ENCODE results near the gene PABPC1L2A. TPM values are rescaled to one million over a fixed set of nuclear protein-coding genes. Genes with fewer than 3 reads are reported as not detected.
"Not testable (repeated sequence)": the region's sequence is repeated elsewhere in the genome, so short reads cannot be mapped to it uniquely, and the experiment has no call there.

The PABPC1L2A gene
- total RNA-seq, result not detected in 2 replicates
- not detected for polyA plus RNA-seq (2012)

DNA sequence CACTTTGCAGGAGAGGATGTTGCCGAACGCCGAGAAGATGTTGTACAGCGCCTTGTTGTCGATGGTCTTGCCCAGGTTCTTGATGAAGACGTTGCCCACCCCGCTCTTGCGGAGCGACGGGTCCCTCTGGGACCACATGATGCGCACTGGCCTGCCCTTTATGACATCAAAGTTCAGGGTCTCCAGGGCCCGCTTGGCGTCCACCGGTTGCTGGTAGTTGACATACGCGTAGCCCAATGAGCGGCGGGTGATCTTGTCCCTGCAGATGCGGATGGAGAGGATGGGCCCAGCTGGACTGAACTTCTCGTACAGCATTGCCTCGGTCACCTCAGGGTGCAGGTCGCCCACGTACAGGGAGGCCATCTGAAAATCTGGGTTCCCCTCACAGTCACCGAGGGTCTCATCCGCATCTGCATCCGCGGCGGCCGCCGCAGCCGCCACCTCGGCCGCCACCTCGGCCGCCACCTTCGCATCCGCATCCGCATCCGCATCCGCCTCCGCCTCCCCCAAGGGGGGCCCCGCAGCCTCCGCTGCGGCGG is at the start of gene PABPC1L2A:
Gene PABPC1L2A (minus strand): TSS at position 489 of the 539 bp plus-strand sequence. CDS start 126 bp downstream, at position 363.
- DNase-seq (ENCODE audit: low read depth), result not testable (repeated sequence)

DNA sequence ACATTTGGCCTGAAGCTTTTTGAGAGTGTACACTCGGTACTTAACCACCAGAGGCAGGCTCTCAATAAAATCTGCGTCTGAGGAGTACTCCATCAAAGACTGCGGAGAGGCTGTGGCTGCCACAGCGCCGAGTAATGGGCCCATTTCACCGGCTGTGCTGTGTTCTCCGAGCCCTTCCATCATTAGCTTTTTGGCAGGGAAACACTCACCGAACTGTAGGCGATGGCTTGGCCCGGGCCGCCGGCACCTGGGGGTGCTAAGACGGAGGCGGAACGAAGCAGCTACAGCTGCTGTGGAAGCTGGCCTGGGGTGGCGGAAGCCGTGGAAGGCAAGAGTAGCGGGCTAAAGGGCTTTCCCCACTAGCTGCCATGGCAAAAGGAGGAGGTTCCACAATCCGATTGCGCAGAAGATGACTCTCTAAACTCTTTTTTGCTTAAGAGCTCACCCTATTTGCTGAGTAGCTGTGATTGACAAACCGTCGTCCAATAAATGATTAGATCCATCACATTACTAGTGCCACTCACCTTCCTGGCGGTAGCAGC is 48.5 kb upstream of the PABPC1L2A start:
- no peak for DNase-seq (ENCODE audit: low read depth)

DNA sequence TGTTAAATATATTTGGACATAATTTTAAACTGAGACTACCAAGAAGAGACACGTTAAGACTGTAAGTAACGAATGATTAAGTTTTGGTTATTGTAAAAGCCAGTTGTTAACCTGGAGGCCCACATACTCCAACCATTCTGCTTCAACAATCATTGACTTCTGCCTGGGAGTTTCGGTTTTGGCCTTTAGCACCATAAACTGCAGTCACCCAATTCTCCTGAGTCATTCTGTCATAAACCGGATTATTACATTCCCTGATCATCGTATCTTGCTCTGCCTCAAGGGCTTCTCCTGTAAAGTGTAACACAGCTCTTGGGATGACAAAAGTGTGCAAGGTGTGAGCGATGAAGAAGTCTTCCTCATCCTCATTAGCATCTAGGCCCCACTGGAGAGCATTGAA is 46.9 kb upstream of the PABPC1L2A start:
- no peak for DNase-seq (ENCODE audit: low read depth)

DNA sequence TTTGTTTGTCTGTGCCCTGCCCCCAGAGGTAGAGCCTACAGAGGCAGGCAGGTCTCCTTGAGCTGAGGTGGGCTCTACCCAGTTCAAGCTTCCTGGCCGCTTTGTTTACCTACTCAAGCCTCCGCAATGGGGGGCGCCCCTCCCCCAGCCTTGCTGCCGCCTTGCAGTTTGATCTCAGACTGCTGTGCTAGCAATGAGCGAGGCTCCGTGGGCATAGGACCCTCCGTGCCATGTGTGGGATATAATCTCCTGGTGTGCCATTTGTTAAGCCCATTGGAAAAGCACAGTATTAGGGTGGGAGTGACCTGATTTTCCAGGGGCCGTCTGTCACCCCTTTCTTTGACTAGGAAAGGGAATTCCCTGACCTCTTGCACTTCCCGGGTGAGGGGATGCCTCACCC is 20.2 kb upstream of the PABPC1L2A start:
- DNase-seq (ENCODE audit: low read depth), result not testable (repeated sequence)

DNA sequence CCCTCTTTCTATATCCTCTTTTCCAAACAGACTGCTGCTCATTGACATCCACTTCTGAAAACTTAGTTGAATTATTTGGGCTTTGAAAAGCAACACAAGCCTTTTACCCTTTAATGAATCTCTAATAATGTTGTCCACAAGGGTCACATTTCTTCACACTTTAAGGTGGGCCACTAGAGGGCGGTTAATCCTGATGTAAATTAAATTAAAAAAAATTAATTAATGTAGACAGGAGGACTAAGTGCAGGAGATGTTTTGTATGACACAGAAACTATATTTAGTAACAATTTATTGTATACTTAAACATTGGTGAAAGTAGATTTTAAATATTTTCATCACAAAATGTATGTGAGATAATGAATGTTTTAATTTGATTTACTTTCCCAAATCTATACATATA is 7.5 kb upstream of the PABPC1L2A start:
- DNase-seq (ENCODE audit: low read depth), result peak; percentile 3

DNA sequence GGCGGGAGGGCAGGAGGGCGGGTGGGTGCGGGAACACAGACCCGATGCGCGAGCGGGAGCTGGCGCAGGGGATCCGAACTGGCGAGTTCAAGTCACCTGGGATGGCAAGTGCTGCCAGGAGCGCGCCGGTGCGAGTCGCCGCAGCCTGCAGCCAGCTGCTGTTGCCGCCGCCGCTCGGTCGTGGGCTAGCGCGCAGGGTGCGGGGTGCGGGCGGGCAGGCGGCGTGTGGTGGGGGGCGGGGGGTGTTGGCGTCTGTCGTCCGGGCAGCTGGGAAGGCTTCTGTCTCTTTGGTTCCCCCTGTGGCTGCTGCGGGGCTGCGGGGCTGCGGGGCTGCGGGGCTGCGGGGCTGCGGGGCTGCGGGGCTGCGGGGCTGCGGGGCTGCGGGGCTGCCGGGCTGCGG is 572 bp upstream of the PABPC1L2A start:
- not testable (repeated sequence) for DNase-seq (ENCODE audit: low read depth)

DNA sequence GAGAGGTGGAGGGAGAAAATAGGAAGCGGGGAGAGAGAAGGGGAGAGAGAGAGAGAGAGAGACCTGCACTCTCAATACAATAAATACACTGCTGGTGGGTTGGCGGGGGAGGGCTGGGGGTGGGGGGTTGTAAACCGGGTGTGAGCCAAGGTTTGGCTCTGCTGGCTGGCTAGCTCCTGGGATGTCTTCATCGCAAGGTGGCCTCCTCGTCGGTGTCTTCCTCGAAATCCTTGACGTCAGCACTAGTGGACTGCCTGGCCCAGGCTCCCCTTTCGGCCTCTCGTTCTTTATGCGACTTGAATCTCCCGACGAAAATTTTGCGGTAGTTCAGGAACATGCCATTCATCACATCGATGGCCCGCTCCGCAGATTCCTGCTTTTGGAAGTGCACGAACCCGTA is 715 bp downstream of the PABPC1L2A start:
- DNase-seq (ENCODE audit: low read depth), result not testable (repeated sequence)

DNA sequence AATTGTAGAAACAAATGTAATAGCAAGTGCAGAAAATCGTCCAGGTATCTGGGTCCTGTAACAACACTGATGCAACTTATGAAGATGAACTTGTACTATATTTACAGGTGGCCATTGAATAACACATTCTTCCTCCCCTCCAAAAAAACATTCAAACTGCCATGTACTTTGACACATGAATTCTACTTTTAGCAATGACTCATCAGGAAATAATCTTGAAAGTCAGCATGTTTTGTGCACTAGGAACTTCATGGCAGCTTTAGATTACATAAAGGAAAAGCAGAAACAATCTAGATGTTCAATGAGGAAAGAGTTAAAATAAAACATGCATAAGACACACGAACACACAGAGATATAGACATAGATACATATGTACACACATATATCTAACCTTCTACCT is 2.5 kb downstream of the PABPC1L2A start:
- no peak for DNase-seq (ENCODE audit: low read depth)

DNA sequence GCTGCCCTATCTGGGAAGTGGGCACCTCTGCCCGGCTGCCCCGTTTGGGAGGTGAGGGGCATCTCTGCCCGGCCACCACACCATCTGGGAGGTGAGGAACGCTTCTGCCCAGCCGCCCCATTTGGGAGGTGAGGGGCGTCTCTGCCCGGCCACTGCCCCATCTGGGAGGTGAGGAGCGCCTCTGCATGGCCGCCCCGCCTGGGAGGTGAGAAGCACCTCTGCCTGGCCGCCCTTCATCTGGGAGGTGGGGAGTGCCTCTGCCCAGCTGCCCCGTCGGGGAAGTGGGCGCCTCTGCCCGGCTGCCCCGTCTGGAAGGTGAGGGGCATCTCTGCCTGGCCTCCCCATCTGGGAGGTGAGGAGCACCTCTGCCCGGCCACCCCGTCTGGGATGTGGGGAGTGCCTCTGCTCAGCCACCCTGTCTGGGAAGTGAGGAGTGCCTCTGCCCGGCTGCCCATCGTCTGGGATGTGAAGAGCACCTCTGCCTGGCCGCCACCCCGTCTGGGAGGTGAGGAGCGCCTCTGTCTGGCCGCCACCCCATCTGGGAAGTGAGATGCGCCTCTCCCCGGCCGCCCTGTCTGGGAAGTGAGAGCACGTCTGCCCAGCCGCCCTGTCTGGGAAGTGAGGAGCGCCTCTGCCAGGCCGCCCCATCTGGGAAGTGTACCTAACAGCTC is 9.8 kb downstream of the PABPC1L2A start:
- no peak for DNase-seq (ENCODE audit: low read depth)

DNA sequence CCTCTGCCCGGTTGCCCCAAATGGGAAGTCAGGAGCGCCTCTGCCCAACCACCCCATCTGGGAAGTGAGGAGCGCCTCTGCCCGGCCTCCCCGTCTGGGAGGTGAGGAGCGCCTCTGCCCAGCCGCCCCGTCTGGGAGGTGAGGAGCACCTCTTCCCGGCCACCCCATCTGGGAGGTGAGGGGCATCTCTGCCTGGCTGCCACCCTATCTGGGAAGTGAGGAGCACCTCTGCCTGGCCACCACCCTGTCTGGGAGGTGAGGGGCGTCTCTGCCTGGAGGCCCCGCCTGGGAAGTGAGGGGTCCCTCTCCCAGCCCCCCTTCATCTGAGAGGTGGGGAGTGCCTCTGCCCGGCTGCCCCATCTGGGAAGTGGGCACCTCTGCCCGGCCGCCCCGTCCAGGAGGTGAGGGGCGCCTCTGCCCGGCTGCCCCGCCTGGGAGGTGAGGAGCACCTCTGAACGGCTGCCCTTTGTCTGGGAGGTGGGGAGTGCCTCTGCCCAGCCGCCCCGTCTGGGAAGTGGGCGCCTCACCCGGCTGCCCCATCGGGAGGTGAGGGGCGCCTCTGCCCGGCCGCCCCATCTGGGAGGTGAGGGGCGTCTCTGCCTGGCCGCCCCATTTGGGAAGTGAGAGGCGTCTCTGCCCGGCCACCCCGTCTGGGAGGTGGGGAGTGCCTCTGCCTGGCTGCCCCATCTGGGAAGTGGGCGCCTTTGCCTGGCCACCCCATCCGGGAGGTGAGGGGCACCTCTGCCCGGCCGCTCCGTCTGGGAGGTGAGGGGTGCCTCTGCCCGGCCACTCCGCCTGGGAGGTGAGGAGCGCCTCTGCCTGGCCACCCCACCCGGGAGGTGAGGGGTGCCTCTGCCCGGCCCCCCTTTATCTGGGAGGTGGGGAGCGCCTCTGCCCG is 10.6 kb downstream of the PABPC1L2A start:
- no peak for DNase-seq (ENCODE audit: low read depth)

DNA sequence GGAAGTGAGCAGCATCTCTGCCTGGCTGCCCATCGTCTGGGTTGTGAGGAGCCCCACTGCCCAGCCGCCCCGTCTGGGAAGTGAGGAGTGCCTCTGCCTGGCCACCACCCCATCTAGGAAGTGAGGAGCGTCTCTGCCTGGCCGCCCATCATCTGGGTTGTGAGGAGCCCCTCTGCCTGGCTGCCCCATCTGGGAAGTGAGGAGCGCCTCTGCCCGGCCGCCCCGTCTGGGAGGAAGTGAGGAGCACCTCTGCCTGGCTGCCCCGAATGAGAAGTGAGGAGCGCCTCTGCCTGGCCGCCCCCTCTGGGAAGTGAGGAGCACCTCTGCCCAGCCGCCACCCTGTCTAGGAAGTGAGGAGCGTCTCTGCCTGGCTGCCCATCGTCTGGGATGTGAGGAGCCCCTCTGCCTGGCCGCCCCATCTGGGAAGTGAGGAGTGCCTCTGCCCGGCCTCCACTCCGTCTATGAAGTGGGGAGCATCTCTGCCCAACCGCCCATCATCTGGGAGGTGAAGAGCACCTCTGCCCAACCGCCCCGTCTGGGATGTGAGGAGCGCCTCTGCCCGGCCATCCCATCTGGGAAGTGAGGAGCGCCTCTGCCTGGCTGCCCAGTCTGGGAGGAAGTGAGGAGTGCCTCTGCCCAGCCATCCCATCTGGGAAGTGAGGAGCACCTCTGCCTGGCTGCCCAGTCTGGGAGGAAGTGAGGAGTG is 11.4 kb downstream of the PABPC1L2A start:
- DNase-seq (ENCODE audit: low read depth), result not testable (repeated sequence)

DNA sequence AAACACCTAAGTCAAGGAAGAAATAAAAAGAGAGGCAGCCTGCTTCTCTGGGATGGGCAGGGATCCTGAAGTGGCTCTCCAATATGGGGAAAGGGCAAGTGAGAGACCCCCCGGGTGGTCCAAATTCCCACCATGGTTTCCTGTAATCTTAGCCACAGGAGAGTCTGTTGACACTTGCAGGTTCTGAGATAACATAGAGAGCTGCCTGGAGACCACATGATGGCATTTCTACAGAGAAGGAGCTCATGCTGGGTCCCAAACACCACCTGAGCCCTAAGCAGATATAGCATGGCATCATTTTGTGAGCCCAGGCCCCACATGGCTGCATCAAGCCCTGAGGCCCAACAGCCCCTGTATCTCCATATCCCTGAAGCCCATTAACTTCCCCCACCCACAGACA is 50.4 kb downstream of the PABPC1L2A start:
- no peak for DNase-seq (ENCODE audit: low read depth)

Other genes with a start within 250 kb of the PABPC1L2A start
- gene FAM236C, start 166.9 kb downstream of the PABPC1L2A start, total RNA-seq, result not detected in 2 replicates
- not detected in 2 replicates for gene FAM236A, start 141.3 kb downstream of the PABPC1L2A start, total RNA-seq
- not detected in 2 replicates for gene DMRTC1, start 135.7 kb downstream of the PABPC1L2A start, total RNA-seq
- not detected in 2 replicates for gene PABPC1L2B, start 76.6 kb downstream of the PABPC1L2A start, total RNA-seq
- gene NAP1L2, start 135.3 kb upstream of the PABPC1L2A start, total RNA-seq, result not detected in 2 replicates

Measured in myocyte (in vitro differentiated cells).